Loucy (cell line): Measurements from ENCODE around the gene WDR5.

Experiments
- H2AFZ ChIP-seq: fragments of 200-600 bp; sonication (generic); 2 replicates; pipeline ENCODE4 v1.6.0; 2016; ENCODE audit warnings: antibody characterized with exemption, mild to moderate bottlenecking, low read length, moderate library complexity
- H3F3A ChIP-seq: fragments of 200-600 bp; 2 replicates; pipeline ENCODE4 v1.6.0; 2016; ENCODE audit warnings: antibody characterized with exemption, low read depth, mild to moderate bottlenecking
- H3K27me3 ChIP-seq: fragments of 200-600 bp; sonication (generic); 2 replicates; pipeline ENCODE4 v1.6.1; 2014; ENCODE audit warnings: low read length, mild to moderate bottlenecking; ENCODE audit not compliant: insufficient read depth, poor library complexity, severe bottlenecking
- H3K36me3 ChIP-seq: fragments of 200-600 bp; sonication (generic); 2 replicates; pipeline ENCODE4 v1.6.1; 2016; ENCODE audit warnings: low read length; ENCODE audit not compliant: insufficient read depth
- H3K4me1 ChIP-seq: fragments of 200-600 bp; sonication (generic); 2 replicates; pipeline ENCODE4 v1.5.1; 2014; ENCODE audit warnings: low read length, mild to moderate bottlenecking; ENCODE audit not compliant: insufficient read depth, poor library complexity, severe bottlenecking
- H3K4me2 ChIP-seq: fragments of 200-600 bp; sonication (generic); 2 replicates; pipeline ENCODE4 v1.6.0; 2014; ENCODE audit warnings: antibody characterized with exemption, low read length, low read depth, mild to moderate bottlenecking; ENCODE audit not compliant: poor library complexity, severe bottlenecking
- H3K4me3 ChIP-seq: fragments of 200-600 bp; sonication (generic); 2 replicates; pipeline ENCODE4 v1.5.1; 2014; ENCODE audit warnings: low read length, mild to moderate bottlenecking, mixed read lengths; ENCODE audit not compliant: poor library complexity, severe bottlenecking
- H3K79me2 ChIP-seq: fragments of 200-600 bp; sonication (generic); 2 replicates; pipeline ENCODE4 v1.6.1; 2014; ENCODE audit warnings: low read length; ENCODE audit not compliant: insufficient read depth
- H3K9ac ChIP-seq: fragments of 200-600 bp; sonication (generic); 2 replicates; pipeline ENCODE4 v1.6.0; 2014; ENCODE audit warnings: mild to moderate bottlenecking, low read depth, low read length, moderate library complexity; ENCODE audit not compliant: poor library complexity, severe bottlenecking
- H3K9me2 ChIP-seq: fragments of 200-600 bp; sonication (generic); replicated peaks from 2 replicates; pipeline ENCODE4 v1.6.1; 2016; ENCODE audit warnings: low read depth, low read length, mixed read lengths
- H3K9me3 ChIP-seq: fragments of 200-600 bp; sonication (generic); 2 replicates; pipeline ENCODE4 v1.6.1; 2014; ENCODE audit warnings: mild to moderate bottlenecking, antibody characterized with exemption, low read length, low read depth; ENCODE audit not compliant: insufficient read depth
- H4K20me1 ChIP-seq: fragments of 200-600 bp; sonication (generic); 2 replicates; pipeline ENCODE4 v1.6.0; 2014; ENCODE audit warnings: antibody characterized with exemption, low read length, mild to moderate bottlenecking; ENCODE audit not compliant: insufficient read depth, poor library complexity, severe bottlenecking
- CTCF ChIP-seq: fragments of 200-600 bp; sonication (generic); conservative IDR thresholded peaks from 2 replicates; pipeline ENCODE4 v1.5.1; 2014; ENCODE audit warnings: mild to moderate bottlenecking, antibody characterized with exemption, low read length
- EZH2phosphoT487 ChIP-seq: fragments of 200-600 bp; IDR thresholded peaks from 2 replicates; pipeline ENCODE4 v1.6.1; 2018; ENCODE audit warnings: antibody characterized with exemption, mild to moderate bottlenecking, moderate library complexity, borderline replicate concordance

WDR5 gene

DNA sequence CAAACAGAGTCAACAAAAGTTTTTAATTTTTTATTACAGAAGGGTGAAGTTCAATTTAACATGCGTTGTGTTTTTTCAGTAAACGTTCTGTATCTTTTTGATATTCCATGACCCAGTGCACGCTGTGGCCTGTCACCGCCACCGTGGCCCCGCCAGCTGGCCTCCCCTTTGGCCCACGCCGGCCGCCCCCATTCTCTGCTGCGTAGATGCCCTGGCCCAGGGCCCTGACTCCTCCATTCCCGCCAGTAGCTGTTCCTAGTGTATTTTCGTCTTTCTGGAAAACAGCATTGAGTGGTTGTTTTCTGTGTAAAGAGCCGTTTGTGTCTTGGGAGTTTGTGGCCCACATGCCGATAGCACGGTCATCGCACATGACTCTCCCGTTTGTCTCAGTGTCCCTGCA, 22.4 kb downstream of the WDR5 start:
- peaks cover 66% of the 10 kb centered on the region; the same call in 1 of the 2 replicates for H3K36me3 ChIP-seq
- H3K9me2 ChIP-seq: no peaks in the 10 kb centered on the region
- H4K20me1 ChIP-seq: no peaks in the 10 kb centered on the region
- no peak overlapping the region for H2AFZ ChIP-seq
- H3K9ac ChIP-seq: no peak overlapping the region
- H3K4me3 ChIP-seq: no peak overlapping the region
- no peaks in the 10 kb centered on the region for H3K4me1 ChIP-seq
- TF ChIP-seq CTCF (no peak), EZH2phosphoT487 (no peak)
- H3K27me3 ChIP-seq: no peaks in the 10 kb centered on the region
- no peaks in the 10 kb centered on the region for H3K79me2 ChIP-seq
- no peaks in the 10 kb centered on the region; the same call in 1 of the 2 replicates for H3F3A ChIP-seq
- H3K4me2 ChIP-seq: no peak overlapping the region
- H3K9me3 ChIP-seq: no peaks in the 10 kb centered on the region

- H2AFZ ChIP-seq: no peak overlapping the region
- no peaks in the 10 kb centered on the region for H3K9me3 ChIP-seq
- H3K27me3 ChIP-seq: no peaks in the 10 kb centered on the region
- peaks cover 1% of the 10 kb centered on the region for H3K4me1 ChIP-seq
- TF ChIP-seq EZH2phosphoT487 (no peak), CTCF (no peak)
- H3K9me2 ChIP-seq: no peaks in the 10 kb centered on the region
- H3K79me2 ChIP-seq: no peaks in the 10 kb centered on the region
- peaks cover 59% of the 10 kb centered on the region; the same call in 1 of the 2 replicates for H3K36me3 ChIP-seq
- no peaks in the 10 kb centered on the region; the same call in 1 of the 2 replicates for H3F3A ChIP-seq
- H4K20me1 ChIP-seq: no peaks in the 10 kb centered on the region
- no peak overlapping the region for H3K9ac ChIP-seq
- no peak overlapping the region for H3K4me2 ChIP-seq
- no peak overlapping the region for H3K4me3 ChIP-seq
Measured at GRCh38 chr9:134158753-134159392, 23.0 kb downstream of the WDR5 start.

GRCh38 chr9:134159566-134160245, 23.8 kb downstream of the WDR5 start:
- no peaks in the 10 kb centered on the region; the same call in 1 of the 2 replicates for H3F3A ChIP-seq
- H3K4me1 ChIP-seq: peaks cover 4% of the 10 kb centered on the region
- no peak for TF ChIP-seq EZH2phosphoT487
- no peak for TF ChIP-seq CTCF
- no peaks in the 10 kb centered on the region for H3K9me3 ChIP-seq
- peaks cover 51% of the 10 kb centered on the region; the same call in 1 of the 2 replicates for H3K36me3 ChIP-seq
- no peak overlapping the region for H3K4me2 ChIP-seq
- H3K9me2 ChIP-seq: no peaks in the 10 kb centered on the region
- no peak overlapping the region for H2AFZ ChIP-seq
- no peaks in the 10 kb centered on the region for H3K79me2 ChIP-seq
- no peaks in the 10 kb centered on the region for H3K27me3 ChIP-seq
- no peak overlapping the region for H3K9ac ChIP-seq
- H4K20me1 ChIP-seq: no peaks in the 10 kb centered on the region
- H3K4me3 ChIP-seq: no peak overlapping the region
